GM23338 (cell line): ENCODE data around the gene NPLOC4. TPM values are rescaled to one million over a fixed set of nuclear protein-coding genes. Genes with fewer than 3 reads are reported as not detected.

Experiments used
- ATAC-seq: fragments of 200-7000 bp; cut with Tn5 transposase; 3 replicates; pipeline ENCODE4 v1.9.1; 2020
- DNase-seq: peaks from one replicate; pipeline ENCODE4 v3.0.0-alpha.2; 2015; ENCODE audit warnings: low spot score
- H2AFZ ChIP-seq: fragments of 200-600 bp; sonication (generic); 2 replicates; pipeline ENCODE4 v1.8.0; 2016; ENCODE audit warnings: antibody characterized with exemption, mild to moderate bottlenecking, moderate library complexity
- H3F3A ChIP-seq: fragments of 200-600 bp; sonication (generic); replicated peaks from 2 replicates; pipeline ENCODE4 v1.8.0; 2017; ENCODE audit warnings: antibody characterized with exemption, mixed run types, low read depth
- H3K27ac ChIP-seq: fragments of 200-600 bp; sonication (generic); 2 replicates; pipeline ENCODE4 v1.6.1; 2016; ENCODE audit warnings: low read depth
- H3K27me3 ChIP-seq: fragments of 200-600 bp; sonication (generic); 2 replicates; pipeline ENCODE4 v1.8.0; 2016; ENCODE audit warnings: mild to moderate bottlenecking, mixed run types, moderate library complexity; ENCODE audit not compliant: insufficient read depth
- H3K36me3 ChIP-seq: fragments of 200-600 bp; sonication (generic); 2 replicates; pipeline ENCODE4 v1.8.0; 2016; ENCODE audit warnings: mild to moderate bottlenecking; ENCODE audit not compliant: insufficient read depth
- H3K4me1 ChIP-seq: fragments of 200-600 bp; sonication (generic); 2 replicates; pipeline ENCODE4 v1.8.0; 2016; ENCODE audit warnings: mild to moderate bottlenecking, moderate library complexity; ENCODE audit not compliant: insufficient read depth
- H3K4me2 ChIP-seq: fragments of 200-600 bp; sonication (generic); 2 replicates; pipeline ENCODE4 v1.7.1; 2017; ENCODE audit warnings: mixed run types
- H3K4me3 ChIP-seq: fragments of 200-600 bp; sonication (generic); 2 replicates; pipeline ENCODE4 v1.6.1; 2016; ENCODE audit warnings: mixed run types
- H3K79me2 ChIP-seq: fragments of 200-600 bp; sonication (generic); replicated peaks from 2 replicates; pipeline ENCODE4 v1.8.0; 2017; ENCODE audit warnings: mild to moderate bottlenecking; ENCODE audit not compliant: insufficient read depth
- H3K9me2 ChIP-seq: fragments of 200-600 bp; sonication (generic); 2 replicates; pipeline ENCODE4 v1.8.0; 2017; ENCODE audit not compliant: insufficient read depth
- H4K20me1 ChIP-seq: fragments of 200-600 bp; sonication (generic); replicated peaks from 2 replicates; pipeline ENCODE4 v1.8.0; 2017; ENCODE audit warnings: mild to moderate bottlenecking; ENCODE audit not compliant: insufficient read depth
- H3K27ac Mint-ChIP-seq: 2 replicates; pipeline ENCODE4 v1.8.0; 2020; ENCODE audit warnings: inconsistent platforms, mild to moderate bottlenecking, moderate library complexity, mixed read lengths
- H3K27me3 Mint-ChIP-seq: 3 replicates; pipeline ENCODE4 v1.8.0; 2022; ENCODE audit warnings: low read depth, mild to moderate bottlenecking, moderate library complexity, mixed read lengths, inconsistent platforms; ENCODE audit not compliant: insufficient read depth, poor library complexity
- H3K36me3 Mint-ChIP-seq: 3 replicates; pipeline ENCODE4 v1.8.0; 2021; ENCODE audit warnings: low read depth, mild to moderate bottlenecking, inconsistent platforms, moderate library complexity, mixed read lengths
- H3K4me1 Mint-ChIP-seq: 3 replicates; pipeline ENCODE4 v1.8.0; 2020; ENCODE audit warnings: mild to moderate bottlenecking, inconsistent platforms, mixed read lengths
- H3K4me3 Mint-ChIP-seq: 3 replicates; pipeline ENCODE4 v1.8.0; 2021; ENCODE audit warnings: moderate library complexity, mild to moderate bottlenecking, inconsistent platforms, mixed read lengths
- H3K9me3 Mint-ChIP-seq: 3 replicates; pipeline ENCODE4 v1.8.0; 2020; ENCODE audit warnings: moderate library complexity, mild to moderate bottlenecking, inconsistent platforms, mixed read lengths
- CREB1 ChIP-seq: fragments of 250-450 bp; sonication (Bioruptor Pico); IDR thresholded peaks from 2 replicates; pipeline ENCODE4 v1.5.0; 2020; ENCODE audit warnings: low read depth, mild to moderate bottlenecking, moderate library complexity
- ETS1 ChIP-seq: IDR thresholded peaks from 2 replicates; pipeline ENCODE4 v1.6.1; 2016; ENCODE audit warnings: antibody characterized with exemption
- EZH2 ChIP-seq: fragments of 200-600 bp; sonication (generic); IDR thresholded peaks from one replicate; pipeline ENCODE4 v1.8.0; 2017; ENCODE audit warnings: antibody characterized with exemption, mild to moderate bottlenecking, low read depth; ENCODE audit not compliant: unreplicated experiment
- EZH2phosphoT487 ChIP-seq: fragments of 200-600 bp; sonication (generic); IDR thresholded peaks from one replicate; pipeline ENCODE4 v1.8.1; 2018; ENCODE audit warnings: antibody characterized with exemption; ENCODE audit not compliant: unreplicated experiment
- JUNB ChIP-seq: IDR thresholded peaks from one replicate; pipeline ENCODE4 v1.6.1; 2016; ENCODE audit warnings: antibody characterized with exemption; ENCODE audit not compliant: unreplicated experiment
- NANOG ChIP-seq: IDR thresholded peaks from 2 replicates; pipeline ENCODE4 v1.6.1; 2016; ENCODE audit warnings: antibody characterized with exemption, borderline replicate concordance
- POLR2AphosphoS5 ChIP-seq: IDR thresholded peaks from 2 replicates; pipeline ENCODE4 v1.6.1; 2016; ENCODE audit warnings: antibody characterized with exemption, low read depth
- STAT1 ChIP-seq: IDR thresholded peaks from one replicate; pipeline ENCODE4 v1.6.1; 2016; ENCODE audit warnings: antibody characterized with exemption; ENCODE audit not compliant: unreplicated experiment
- ZNF114 ChIP-seq: fragments of 250-450 bp; sonication (Bioruptor Pico); IDR thresholded peaks from 2 replicates; pipeline ENCODE4 v1.5.0; 2020; ENCODE audit warnings: mild to moderate bottlenecking, moderate library complexity
- ZNF331 ChIP-seq: fragments of 250-450 bp; sonication (Bioruptor Pico); IDR thresholded peaks from 2 replicates; pipeline ENCODE4 v1.5.0; 2020; ENCODE audit warnings: low read depth, mild to moderate bottlenecking, moderate library complexity
- polyA plus RNA-seq: library from polyadenylated mRNA; unstranded; fragments of >200 nt; fragmentation: Nextera tagmentation; extraction: Ambion mirVana; gene quantifications from 2 replicates; pipeline ENCODE4 v1.2.1, GENCODE V29; 2016
- total RNA-seq: library from RNA; depleted of rRNA; stranded (reverse); fragments of >200 nt; shearing (Covaris generic); gene quantifications from 2 replicates; pipeline ENCODE4 v1.2.3, GENCODE V29; 2014
- TF ChIP-seq, protein P1 (sequence below): fragments of 250-450 bp; sonication (Bioruptor Pico); IDR thresholded peaks from 2 replicates; pipeline ENCODE4 v1.5.0; 2020; ENCODE audit warnings: mild to moderate bottlenecking, moderate library complexity
- TF ChIP-seq, protein P2 (sequence below), 2 experiments: fragments of 200-600 bp in 1 of 2; sonication (generic) in 1 of 2; conservative IDR thresholded peaks; 2 replicates each; pipeline versions ENCODE4 v1.5.1 to v1.6.1; 2016 to 2017; ENCODE audit warnings: antibody characterized with exemption in 2 of 2, low read depth in 2 of 2, mild to moderate bottlenecking in 2 of 2, moderate library complexity in 1 of 2
- TF ChIP-seq, protein P3 (sequence below): IDR thresholded peaks from one replicate; pipeline ENCODE4 v1.6.1; 2018; ENCODE audit warnings: antibody characterized with exemption; ENCODE audit not compliant: unreplicated experiment

The NPLOC4 gene
- total and polyA plus RNA-seq, 2 experiments from 2014 or later, result 24.1 to 79.1 TPM

DNA sequence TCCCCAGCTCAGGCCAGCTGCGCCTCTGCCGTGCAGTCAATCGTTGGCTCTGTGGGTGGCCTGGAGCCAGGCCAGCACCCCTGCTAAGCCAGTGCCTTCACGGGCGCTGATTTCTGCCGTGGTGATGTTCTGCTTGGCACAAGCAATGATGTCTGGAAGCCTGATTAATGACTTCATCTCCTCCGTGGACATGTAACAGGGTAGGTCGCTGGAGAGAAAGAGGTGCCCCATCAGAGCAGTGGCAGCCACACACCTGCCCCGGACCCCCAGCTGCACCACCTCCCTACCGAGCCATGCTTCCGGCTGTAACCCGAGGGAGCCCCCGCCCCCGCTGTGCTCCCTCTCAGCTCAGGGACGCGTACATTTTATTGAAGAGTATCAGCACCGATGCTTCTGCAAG lies 44.8 kb upstream of the NPLOC4 start:
- no peak for DNase-seq
- TF ChIP-seq, protein P1, sequence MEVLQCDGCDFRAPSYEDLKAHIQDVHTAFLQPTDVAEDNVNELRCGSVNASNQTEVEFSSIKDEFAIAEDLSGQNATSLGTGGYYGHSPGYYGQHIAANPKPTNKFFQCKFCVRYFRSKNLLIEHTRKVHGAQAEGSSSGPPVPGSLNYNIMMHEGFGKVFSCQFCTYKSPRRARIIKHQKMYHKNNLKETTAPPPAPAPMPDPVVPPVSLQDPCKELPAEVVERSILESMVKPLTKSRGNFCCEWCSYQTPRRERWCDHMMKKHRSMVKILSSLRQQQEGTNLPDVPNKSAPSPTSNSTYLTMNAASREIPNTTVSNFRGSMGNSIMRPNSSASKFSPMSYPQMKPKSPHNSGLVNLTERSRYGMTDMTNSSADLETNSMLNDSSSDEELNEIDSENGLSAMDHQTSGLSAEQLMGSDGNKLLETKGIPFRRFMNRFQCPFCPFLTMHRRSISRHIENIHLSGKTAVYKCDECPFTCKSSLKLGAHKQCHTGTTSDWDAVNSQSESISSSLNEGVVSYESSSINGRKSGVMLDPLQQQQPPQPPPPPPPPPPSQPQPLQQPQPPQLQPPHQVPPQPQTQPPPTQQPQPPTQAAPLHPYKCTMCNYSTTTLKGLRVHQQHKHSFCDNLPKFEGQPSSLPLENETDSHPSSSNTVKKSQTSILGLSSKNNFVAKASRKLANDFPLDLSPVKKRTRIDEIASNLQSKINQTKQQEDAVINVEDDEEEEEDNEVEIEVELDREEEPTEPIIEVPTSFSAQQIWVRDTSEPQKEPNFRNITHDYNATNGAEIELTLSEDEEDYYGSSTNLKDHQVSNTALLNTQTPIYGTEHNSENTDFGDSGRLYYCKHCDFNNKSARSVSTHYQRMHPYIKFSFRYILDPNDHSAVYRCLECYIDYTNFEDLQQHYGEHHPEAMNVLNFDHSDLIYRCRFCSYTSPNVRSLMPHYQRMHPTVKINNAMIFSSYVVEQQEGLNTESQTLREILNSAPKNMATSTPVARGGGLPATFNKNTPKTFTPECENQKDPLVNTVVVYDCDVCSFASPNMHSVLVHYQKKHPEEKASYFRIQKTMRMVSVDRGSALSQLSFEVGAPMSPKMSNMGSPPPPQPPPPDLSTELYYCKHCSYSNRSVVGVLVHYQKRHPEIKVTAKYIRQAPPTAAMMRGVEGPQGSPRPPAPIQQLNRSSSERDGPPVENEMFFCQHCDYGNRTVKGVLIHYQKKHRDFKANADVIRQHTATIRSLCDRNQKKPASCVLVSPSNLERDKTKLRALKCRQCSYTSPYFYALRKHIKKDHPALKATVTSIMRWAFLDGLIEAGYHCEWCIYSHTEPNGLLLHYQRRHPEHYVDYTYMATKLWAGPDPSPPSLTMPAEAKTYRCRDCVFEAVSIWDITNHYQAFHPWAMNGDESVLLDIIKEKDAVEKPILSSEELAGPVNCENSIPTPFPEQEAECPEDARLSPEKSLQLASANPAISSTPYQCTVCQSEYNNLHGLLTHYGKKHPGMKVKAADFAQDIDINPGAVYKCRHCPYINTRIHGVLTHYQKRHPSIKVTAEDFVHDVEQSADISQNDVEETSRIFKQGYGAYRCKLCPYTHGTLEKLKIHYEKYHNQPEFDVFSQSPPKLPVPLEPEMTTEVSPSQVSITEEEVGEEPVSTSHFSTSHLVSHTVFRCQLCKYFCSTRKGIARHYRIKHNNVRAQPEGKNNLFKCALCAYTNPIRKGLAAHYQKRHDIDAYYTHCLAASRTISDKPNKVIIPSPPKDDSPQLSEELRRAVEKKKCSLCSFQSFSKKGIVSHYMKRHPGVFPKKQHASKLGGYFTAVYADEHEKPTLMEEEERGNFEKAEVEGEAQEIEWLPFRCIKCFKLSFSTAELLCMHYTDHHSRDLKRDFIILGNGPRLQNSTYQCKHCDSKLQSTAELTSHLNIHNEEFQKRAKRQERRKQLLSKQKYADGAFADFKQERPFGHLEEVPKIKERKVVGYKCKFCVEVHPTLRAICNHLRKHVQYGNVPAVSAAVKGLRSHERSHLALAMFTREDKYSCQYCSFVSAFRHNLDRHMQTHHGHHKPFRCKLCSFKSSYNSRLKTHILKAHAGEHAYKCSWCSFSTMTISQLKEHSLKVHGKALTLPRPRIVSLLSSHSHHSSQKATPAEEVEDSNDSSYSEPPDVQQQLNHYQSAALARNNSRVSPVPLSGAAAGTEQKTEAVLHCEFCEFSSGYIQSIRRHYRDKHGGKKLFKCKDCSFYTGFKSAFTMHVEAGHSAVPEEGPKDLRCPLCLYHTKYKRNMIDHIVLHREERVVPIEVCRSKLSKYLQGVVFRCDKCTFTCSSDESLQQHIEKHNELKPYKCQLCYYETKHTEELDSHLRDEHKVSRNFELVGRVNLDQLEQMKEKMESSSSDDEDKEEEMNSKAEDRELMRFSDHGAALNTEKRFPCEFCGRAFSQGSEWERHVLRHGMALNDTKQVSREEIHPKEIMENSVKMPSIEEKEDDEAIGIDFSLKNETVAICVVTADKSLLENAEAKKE (CRISPR knock-in tag), result no peak
- no peak for TF ChIP-seq ETS1
- TF ChIP-seq, protein P2, sequence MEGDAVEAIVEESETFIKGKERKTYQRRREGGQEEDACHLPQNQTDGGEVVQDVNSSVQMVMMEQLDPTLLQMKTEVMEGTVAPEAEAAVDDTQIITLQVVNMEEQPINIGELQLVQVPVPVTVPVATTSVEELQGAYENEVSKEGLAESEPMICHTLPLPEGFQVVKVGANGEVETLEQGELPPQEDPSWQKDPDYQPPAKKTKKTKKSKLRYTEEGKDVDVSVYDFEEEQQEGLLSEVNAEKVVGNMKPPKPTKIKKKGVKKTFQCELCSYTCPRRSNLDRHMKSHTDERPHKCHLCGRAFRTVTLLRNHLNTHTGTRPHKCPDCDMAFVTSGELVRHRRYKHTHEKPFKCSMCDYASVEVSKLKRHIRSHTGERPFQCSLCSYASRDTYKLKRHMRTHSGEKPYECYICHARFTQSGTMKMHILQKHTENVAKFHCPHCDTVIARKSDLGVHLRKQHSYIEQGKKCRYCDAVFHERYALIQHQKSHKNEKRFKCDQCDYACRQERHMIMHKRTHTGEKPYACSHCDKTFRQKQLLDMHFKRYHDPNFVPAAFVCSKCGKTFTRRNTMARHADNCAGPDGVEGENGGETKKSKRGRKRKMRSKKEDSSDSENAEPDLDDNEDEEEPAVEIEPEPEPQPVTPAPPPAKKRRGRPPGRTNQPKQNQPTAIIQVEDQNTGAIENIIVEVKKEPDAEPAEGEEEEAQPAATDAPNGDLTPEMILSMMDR (conservative IDR thresholded peaks at IDR 0.05; ENCODE audit: low read depth in 2 of 2), result no peak
- TF ChIP-seq CREB1, result no peak
- no peak for TF ChIP-seq EZH2phosphoT487
- TF ChIP-seq POLR2AphosphoS5, result no peak
- TF ChIP-seq, protein P3, sequence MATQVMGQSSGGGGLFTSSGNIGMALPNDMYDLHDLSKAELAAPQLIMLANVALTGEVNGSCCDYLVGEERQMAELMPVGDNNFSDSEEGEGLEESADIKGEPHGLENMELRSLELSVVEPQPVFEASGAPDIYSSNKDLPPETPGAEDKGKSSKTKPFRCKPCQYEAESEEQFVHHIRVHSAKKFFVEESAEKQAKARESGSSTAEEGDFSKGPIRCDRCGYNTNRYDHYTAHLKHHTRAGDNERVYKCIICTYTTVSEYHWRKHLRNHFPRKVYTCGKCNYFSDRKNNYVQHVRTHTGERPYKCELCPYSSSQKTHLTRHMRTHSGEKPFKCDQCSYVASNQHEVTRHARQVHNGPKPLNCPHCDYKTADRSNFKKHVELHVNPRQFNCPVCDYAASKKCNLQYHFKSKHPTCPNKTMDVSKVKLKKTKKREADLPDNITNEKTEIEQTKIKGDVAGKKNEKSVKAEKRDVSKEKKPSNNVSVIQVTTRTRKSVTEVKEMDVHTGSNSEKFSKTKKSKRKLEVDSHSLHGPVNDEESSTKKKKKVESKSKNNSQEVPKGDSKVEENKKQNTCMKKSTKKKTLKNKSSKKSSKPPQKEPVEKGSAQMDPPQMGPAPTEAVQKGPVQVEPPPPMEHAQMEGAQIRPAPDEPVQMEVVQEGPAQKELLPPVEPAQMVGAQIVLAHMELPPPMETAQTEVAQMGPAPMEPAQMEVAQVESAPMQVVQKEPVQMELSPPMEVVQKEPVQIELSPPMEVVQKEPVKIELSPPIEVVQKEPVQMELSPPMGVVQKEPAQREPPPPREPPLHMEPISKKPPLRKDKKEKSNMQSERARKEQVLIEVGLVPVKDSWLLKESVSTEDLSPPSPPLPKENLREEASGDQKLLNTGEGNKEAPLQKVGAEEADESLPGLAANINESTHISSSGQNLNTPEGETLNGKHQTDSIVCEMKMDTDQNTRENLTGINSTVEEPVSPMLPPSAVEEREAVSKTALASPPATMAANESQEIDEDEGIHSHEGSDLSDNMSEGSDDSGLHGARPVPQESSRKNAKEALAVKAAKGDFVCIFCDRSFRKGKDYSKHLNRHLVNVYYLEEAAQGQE, result no peak
- TF ChIP-seq EZH2, result no peak
- no peak for TF ChIP-seq JUNB
- no peak for TF ChIP-seq ZNF114
- TF ChIP-seq ZNF331, result no peak
- no peak for TF ChIP-seq NANOG
- no peak for TF ChIP-seq STAT1
- Mint-ChIP-seq H3K9me3 (no peaks in the 10 kb centered on the region), H3K27me3 (peaks cover 13% of the 10 kb centered on the region), H3K36me3 (peaks cover 19% of the 10 kb centered on the region), H3K27ac (no peak overlapping the region), H3K4me3 (0 out of 3 replicates have a peak overlapping the region, but pooled peaks have one; percentile 92), H3K4me1 (peaks cover 12% of the 10 kb centered on the region)
- Histone ChIP-seq H3K27me3 (no peaks in the 10 kb centered on the region), H3K36me3 (no peaks in the 10 kb centered on the region), H2AFZ (no peak overlapping the region), H3K9me2 (no peaks in the 10 kb centered on the region), H3K4me2 (no peak overlapping the region), H3K79me2 (peaks cover 48% of the 10 kb centered on the region), H4K20me1 (peaks cover 8% of the 10 kb centered on the region; the same call in 1 of the 2 replicates), H3K27ac (no peak overlapping the region), H3K4me3 (no peak overlapping the region), H3F3A (peaks cover 18% of the 10 kb centered on the region), H3K4me1 (peaks cover 6% of the 10 kb centered on the region)
- no peak for ATAC-seq
